HG02840 (cell line): ENCODE measurements around the gene SNTB2.
"Not testable (repeated sequence)": the region's sequence is repeated elsewhere in the genome, so short reads cannot be mapped to it uniquely, and the experiment has no call there.

Source experiments
- ATAC-seq: cut with Tn5 transposase; IDR thresholded peaks from one replicate; pipeline ENCODE4 v1.9.1; 2021; ENCODE audit warnings: mild to moderate bottlenecking, moderate library complexity, moderate number of reproducible peaks; ENCODE audit not compliant: unreplicated experiment, low FRiP score

SNTB2 gene

DNA sequence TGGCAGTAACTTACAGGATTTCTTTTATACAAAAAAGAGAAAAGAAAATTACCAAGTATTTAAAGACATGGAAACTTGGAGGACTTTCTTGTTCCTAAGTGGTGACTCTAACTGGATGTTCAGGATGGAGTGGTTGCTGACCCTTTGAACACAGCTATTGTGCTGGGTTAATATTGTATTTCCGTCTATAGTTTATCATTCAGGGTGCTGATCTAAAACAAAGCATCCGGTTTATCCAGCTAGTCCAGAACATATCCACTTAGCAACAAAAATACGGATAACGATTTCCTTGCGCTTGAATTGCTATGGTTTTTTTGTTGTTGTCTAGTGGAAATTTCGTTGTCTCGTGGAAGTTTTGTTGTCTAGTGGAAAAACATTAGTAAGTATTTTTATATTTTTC, 38.2 kb downstream of the SNTB2 start:
- no peak for ATAC-seq

DNA sequence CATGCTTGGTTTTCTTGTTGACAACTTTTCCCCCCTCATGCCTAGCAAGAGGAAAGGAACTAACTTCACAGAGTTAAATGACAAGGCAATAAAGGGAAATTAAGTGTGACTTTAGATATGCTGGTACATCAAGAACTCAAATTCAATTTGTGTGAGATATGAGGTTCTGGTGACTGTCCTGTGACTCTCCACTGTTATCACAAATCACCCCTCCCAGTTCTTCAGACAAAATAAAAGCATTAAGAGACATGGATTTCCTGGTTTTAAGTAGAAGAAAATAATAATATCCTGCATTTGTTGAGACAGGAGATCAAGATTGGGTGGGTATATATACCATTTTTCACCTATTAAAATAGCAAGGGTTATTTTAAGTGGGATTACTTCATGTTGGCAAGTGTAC, 46.2 kb downstream of the SNTB2 start:
- no peak for ATAC-seq

DNA sequence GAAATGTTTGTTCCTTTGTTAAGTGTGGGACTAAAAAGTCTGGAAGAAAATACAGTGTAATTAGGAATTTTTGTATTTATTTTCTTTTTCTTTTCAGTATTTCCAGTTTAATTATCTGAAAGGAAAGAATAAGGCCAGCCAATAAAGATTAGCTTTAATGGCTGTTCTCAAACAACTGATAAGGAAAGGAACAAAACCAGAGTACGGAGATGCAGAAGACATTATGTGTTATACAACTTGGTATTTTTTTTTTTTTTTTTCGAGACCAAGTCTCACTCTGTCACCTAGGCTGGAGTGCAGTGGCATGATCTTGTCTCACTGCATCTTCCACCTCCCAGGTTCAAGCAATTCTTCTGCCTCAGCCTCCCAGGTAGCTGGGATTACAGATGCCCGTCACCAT, 47.5 kb downstream of the SNTB2 start:
- ATAC-seq, result no peak

DNA sequence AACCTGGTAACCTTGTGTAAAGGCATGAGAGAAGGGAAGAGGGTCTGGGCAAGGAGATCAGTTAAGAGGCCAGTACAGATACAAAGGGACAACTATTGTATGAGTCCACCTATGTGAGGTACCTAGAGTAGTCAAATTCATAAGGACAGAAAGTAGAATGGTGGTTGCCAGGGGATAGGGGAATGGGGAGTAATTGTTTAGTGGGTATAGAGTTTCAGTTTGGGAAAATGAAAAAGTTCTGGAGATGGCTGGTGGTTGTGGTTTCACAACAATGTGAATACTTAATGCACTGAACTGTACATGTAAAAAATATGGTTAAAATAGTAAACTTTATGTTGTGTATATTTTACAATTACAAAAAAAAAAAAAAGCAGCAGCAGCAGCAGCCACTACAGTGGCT, 49.4 kb downstream of the SNTB2 start:
- no peak for ATAC-seq

DNA sequence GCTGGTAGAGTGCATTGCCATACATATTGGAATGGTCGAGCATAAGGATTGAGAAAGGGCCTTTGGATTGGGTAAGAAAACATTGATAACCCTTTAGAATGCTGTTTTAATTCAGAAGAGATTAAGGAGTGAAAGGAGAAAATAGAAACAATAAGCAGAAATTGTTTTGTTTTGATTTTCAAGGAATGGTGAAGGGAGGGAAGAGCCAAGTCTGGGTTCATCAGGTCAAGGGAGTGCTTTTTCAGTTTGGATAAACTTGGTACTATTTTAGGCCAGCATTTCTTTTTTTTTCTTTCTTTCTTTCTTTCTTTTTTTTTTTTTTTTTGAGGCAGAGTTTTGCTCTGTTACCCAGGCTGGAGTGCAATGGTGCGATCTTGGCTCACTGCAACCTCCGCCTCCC, 50.3 kb downstream of the SNTB2 start:
- ATAC-seq, result no peak

DNA sequence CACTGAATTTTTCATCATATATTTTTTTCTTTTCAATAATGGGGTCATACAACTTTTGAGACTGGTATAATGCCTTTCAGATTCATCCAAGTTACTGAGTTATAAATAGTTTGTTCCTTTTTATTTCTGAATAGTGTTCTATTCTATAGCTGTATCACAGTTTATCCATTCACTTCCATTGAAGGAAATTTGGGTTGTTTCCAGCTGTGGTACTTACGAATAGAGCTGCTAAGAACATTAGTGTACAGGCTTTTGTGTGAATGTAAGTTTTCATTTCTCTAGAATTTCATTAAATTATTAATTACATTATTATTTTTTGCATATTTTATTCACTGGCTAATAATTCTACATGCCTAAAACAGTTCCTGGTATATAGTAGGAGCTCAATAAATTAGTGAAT, 52.9 kb downstream of the SNTB2 start:
- no peak for ATAC-seq

DNA sequence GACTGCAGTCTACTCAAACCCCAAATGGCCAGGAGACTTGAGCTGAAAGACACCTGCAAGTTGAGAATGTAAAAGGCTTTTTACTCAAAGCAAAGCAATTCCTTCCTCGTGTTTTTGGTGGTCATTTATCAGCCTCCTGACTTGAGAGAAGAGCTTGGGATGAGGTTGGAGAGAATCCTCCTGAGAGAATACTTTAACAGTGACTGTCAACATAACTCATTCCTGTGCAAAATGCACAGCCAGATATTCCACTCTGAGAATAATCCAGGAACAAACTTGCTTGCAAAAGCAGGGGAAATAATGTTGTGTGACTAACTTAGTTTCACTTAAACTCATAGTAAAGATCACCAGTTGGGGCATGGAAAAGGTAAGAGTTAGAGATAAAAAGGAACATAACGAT, 53.4 kb downstream of the SNTB2 start:
- no peak for ATAC-seq

DNA sequence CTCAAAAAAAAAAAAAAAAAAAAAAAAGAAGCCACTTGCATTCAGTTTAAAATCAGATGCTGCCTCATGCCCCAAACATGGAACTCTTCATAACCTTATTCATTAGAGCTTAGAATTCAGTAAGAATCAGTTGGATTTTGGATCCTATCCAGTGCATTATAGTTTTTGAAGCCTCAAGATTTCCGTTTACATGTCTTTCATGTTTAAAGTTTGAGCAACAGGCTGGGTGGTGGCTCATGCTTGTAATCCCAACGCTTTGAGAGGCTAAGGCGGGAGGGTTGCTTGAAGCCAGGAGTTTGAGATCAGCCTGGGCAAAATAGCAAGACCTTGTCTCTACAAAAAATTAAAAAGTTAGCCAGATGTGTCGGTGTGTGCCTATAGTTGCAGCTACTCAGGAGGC, 55.0 kb downstream of the SNTB2 start:
- ATAC-seq, result no peak

DNA sequence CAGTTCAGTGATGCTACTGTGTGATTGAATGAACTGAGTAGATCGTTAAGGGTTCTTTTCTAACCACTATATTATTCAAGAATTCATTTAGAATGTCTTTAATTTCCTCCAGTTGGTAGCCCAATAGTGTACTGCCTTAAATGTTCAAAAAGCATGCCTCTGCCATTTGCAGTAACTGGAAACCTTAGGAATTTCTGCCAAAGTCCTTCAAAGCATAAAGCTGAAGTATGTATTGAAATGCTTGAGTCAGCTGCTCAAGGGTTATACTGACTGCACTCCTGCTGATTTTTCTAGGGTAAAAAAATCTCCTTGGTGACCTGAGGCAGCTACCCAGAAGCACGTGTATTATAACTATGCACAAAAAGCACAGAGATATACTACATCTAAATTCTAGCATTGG, 56.5 kb downstream of the SNTB2 start:
- no peak for ATAC-seq

DNA sequence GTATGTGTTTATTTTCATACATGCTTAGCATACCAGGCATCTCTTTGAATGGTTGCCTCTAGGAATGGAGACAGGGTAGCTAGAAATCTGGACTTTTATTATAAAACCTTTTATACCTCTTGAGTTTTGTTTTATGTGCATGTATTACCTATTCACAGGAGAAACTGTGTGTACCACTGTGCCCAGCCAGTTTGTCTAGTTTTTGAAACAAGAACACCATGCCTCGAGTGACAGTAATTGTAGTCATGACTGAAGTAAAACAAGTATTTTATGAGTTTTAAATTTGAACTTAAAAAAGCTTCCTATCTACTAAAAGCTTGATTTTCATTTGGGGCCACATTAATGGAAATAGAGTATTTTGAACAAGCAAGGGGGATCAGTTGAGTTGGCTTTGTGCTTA, 57.4 kb downstream of the SNTB2 start:
- no peak for ATAC-seq

DNA sequence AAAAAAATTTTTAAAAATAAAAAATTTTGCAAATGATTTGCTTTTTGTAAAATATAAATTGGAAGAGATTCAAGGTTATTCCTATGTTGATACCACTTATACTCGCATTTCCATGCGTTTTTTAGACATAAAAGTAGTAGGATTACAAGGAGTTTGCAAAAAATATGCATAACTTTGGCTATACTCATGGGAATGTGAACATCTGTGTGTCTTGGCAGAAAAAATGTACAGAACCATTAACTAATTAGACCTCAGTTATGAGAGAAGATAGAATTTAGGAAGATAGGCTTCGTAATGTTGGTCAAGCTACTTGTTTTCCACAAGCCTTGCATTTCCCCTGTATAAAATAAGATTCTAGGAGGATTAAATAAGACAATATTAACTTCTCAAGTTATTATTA, 63.1 kb downstream of the SNTB2 start:
- no peak for ATAC-seq

DNA sequence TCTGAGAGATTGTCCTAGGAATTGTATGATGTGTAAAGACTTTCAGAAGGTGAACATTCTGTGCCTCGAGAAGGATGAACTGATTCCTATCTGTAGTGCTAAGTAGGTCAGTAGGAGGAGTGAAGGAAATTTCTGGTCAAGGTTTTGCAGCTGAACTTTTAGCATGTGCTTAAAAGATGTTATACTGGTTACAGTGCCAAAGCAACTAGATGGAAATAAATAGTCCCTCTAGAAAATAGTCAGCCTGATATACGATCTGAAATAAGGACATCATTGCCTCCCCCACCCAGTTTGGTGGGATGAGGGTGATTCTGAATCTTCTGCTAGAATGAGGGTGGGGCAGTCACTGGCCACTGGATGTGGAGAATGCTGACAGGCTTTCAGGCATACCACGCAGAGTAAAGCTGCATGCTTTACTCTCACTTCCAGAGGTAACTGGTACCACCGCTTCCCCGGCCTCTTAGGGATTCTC, 66.9 kb downstream of the SNTB2 start:
- ATAC-seq, result no peak

DNA sequence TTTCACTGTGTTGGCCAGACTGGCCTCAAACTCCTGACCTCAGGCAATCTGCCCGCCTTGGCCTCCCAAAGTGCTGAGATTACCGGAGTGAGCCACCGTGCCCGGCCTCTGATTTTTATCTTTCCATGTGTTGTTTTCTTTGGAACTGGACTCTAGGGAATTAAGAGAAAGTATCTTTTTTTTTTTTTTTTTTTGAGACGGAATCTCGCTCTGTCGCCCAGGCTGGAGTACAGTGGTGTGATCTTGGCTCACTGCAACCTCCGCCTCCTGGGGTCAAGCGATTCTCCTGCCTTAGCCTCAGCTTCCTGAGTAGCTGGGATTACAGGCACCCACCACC, 72.4 kb downstream of the SNTB2 start:
- ATAC-seq, result not testable (repeated sequence)

DNA sequence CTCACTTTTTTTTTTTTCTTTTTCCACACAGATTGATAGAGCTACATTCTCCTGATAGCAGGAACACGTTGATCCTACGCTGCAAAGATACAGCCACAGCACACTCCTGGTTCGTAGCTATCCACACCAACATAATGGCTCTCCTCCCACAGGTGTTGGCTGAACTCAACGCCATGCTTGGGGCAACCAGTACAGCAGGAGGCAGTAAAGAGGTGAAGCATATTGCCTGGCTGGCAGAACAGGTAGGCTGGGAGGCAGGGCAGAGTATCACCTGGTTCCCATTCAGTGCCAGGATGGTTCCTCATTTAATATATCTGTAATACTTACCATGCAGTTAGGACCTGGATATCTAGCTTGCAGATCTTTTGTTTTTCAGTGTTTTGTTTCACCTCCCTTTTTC, 73.1 kb downstream of the SNTB2 start:
- ATAC-seq, result no peak

DNA sequence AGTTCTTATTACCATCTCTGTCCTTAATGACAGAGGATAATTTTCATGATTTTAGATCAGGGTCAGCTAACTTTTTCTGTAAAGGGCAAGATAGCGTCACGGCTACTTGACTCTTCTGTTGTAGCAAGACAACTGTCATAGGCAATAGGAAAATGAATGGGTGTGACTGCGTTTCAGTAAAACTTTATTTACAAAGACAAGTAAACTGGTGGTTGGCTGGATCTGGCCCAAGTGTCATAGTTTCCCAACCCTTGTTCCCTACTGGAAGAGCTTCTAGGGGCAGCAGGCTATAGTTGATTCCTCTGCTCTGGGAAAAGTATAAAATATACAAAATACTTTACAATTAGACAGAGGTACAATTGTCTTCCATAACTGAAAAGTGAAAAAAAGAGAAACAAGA, 73.5 kb downstream of the SNTB2 start:
- no peak for ATAC-seq

DNA sequence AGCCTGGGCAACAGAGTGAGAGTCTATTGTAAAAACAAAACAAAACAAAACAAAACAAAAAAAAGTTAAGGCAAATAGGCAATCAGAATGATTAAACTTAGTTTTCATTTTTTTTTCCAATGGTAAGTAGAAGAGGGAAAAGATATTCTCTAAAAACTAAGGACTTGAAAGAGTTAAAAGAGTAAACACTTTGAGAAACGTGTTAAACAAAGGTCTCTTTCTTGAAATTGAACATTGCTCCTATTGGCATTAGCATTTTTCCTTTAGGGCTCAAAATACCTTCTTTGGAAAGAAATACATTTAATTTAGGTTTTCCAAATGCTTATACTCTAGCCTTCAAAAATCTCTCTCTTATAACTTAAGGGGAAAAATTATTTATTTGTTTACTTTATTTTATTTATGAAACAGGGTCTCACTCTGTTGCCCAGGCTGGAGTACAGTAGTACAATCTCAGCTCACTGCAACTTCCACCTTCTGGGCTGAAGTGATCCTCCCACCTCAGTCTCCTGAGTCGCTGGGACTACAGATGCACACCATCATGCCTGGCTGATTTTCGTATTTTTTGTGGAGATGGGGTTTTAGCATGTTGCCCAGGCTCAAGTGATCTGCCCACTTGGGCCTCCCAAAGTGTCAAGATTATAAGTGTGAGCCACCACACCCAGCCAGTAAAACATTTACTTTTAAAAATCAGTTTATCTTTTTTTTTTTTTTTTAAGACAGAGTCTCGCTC, 79.5 kb downstream of the SNTB2 start:
- no peak for ATAC-seq

DNA sequence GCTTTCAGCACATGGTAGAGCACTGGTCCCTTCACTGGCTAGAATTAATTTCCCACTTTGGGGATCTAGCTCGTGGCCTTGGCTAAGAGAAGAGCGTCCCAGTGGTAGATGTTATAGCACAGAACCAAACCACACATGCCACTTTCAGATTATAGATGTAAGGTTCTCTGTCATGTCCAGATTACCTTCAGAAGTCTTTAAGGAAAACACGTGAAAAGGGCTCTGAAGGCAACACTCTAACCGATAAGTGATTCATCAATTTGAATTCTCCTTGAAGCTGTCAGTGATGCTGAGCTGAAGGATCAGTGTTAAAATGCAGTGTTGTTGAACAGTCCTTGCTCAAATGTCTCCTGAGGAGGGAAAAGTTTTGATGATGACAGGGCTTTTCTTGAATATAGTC, 80.7 kb downstream of the SNTB2 start:
- no peak for ATAC-seq

DNA sequence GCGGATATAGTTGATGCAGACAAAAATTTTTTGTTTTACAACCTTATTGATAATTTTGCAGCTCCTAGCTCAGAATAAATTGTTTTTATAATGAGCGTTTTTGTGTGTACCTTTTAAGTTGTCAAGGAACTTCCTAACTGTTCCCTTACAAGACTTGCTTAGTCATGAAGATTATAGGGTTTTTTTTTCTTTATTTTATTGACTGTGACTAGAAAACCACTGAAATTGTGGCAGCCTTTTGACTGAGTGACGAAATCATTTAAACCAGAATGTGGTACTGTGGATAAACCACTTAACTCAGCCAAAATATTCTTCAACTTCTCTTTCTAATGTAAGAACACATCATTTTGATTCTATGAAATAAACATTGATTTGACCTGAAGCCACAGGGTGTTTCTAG, 83.4 kb downstream of the SNTB2 start:
- no peak for ATAC-seq

DNA sequence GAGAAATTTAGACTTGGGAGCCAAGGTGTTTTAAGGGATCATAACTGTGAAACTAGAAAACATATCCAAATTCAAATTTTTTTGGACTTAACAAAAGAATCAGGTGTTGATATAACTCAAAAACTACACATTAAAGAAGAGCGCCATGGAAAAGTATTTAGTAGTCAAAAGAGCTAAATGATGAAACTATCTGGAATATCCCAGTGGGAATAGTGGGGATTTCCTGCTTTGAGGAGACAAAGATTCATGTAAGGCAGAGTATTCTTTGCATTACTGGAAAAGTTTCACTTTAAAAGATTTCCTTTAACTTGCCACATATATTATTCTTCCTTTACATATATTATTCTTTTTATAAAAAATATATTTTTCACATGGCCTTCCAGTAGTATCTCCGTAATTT, 83.9 kb downstream of the SNTB2 start:
- ATAC-seq, result no peak

DNA sequence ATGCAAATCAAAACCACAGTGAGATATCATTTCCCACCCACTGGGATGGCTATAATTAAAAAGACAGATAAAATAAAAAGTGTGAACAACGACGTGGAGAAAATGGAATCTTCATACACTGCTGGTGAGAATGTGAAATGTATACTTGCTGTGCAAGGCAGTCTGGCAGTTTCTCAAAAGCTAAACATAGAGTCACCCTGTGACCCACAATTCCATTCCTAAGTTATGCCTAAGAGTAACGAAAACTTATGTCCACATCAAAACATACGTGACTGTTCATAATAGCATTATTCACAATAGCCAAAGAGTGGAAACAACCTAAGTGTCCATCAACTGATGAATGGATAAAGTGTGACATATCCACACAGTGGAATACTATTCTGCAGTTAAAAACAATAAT, 86.0 kb downstream of the SNTB2 start:
- ATAC-seq, result no peak

DNA sequence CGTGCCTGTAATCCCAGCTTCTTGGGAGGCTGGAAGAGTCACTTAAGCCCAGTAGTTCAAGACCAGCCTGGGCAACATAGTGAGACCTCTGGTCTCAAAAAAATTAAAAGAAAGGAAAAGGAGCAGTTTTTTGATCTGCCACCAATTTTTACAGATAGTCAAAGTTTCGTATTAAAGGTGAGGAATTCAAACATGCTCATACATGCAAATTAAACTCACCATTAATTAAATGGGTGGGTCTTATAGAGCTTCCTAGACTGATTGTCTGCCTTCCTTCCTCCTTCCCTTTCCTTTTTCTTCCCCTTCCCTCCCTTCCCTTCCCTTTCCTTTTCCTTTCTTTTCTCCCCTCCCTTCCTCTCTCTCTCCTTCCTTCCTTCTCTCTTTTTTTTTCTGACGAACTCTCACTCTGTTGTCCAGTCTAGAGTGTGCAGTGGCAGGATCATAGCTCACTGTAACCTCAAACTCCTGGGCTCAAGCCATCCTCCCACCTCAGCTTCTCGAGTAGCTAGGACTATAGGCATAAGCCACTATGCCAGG, 87.8 kb downstream of the SNTB2 start:
- ATAC-seq, result no peak

DNA sequence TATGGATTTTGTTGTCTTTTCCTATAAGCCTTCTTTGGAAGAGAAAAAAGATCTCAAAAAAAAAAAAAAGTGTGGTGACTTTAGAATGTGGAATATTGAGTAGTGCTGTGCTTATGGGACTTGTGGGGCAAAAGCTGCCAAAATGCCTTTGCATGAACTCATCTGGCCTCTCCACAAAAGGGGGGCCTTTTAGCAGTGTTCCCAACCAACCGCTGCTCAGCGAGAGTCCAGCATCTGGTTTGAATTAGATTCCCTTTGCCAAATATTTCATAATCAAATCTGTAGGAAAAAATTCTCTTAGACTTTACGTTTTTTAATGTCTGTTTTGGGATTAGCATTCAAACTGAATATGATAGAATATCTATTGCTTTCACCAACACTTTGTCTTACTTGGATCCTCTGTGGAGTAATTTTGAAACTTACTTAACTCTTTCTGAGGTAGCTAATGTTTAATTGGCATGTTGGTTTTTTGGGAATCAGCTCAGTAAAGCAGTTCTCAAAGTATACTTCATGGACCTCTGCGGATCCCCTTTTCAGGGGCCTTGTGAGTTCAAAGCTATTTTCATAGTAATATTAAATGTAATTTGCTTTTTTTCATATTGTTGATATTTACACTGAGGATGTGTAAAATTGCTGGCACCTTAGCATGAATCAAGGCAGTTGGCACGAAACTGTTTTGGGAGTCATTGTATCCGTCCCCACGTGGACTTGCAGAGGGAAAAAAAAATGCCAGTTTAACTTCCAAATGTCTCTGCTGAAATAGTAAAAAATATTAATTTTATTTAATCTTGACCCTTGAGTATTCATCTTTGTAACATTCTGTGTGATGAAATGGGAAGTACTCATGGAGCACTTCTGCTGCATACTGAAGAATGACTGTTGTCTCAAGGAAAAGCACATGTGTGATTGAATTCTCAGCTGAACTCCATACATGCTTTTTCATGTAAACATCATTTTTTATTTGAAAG, 89.5 kb downstream of the SNTB2 start:
- no peak for ATAC-seq
